ENCODE measurements around the gene HDAC4.

DNA sequence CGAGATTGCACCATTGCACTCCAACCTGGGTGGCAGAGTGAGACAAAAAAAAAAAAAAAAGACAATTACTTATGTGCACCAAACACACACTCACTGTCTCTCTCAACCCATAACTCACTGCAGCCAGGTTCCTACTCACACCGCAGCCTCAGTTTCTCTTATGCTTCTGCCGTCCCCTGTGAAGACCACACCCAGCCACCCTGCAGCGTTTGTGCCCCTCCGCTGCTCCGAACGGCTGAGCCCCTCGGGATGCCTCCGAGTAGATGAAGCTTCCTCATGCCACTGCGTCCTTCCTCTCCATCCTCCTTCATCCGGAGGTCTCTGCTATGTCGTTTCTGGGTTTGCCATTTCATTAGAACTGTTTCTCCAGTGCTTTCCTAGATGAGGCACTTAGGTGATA, 392.8 kb downstream of the HDAC4 start:
- TF ChIP-seq, protein P1, sequence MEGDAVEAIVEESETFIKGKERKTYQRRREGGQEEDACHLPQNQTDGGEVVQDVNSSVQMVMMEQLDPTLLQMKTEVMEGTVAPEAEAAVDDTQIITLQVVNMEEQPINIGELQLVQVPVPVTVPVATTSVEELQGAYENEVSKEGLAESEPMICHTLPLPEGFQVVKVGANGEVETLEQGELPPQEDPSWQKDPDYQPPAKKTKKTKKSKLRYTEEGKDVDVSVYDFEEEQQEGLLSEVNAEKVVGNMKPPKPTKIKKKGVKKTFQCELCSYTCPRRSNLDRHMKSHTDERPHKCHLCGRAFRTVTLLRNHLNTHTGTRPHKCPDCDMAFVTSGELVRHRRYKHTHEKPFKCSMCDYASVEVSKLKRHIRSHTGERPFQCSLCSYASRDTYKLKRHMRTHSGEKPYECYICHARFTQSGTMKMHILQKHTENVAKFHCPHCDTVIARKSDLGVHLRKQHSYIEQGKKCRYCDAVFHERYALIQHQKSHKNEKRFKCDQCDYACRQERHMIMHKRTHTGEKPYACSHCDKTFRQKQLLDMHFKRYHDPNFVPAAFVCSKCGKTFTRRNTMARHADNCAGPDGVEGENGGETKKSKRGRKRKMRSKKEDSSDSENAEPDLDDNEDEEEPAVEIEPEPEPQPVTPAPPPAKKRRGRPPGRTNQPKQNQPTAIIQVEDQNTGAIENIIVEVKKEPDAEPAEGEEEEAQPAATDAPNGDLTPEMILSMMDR (IDR thresholded peaks at IDR 0.05), result no peak
- TF ChIP-seq EZH2 (IDR thresholded peaks at IDR 0.05; ENCODE audit: borderline replicate concordance, insufficient read depth, low read depth, low read length, poor library complexity, severe bottlenecking), result no peak
